OCI-LY3 (cell line): ENCODE data around the gene AKAP6.

Experiments used
- EZH2phosphoT487 ChIP-seq: fragments of 200-600 bp; shearing (Covaris generic); IDR thresholded peaks from 2 replicates; pipeline ENCODE4 v1.6.1; 2018; ENCODE audit warnings: antibody characterized with exemption, mixed run types, low read depth
- TF ChIP-seq, protein P1 (sequence below): fragments of 200-600, 300-600 bp; sonication (generic); IDR thresholded peaks from 2 replicates; pipeline ENCODE4 v1.5.1; 2014; ENCODE audit warnings: antibody characterized with exemption, low read length, low read depth

DNA sequence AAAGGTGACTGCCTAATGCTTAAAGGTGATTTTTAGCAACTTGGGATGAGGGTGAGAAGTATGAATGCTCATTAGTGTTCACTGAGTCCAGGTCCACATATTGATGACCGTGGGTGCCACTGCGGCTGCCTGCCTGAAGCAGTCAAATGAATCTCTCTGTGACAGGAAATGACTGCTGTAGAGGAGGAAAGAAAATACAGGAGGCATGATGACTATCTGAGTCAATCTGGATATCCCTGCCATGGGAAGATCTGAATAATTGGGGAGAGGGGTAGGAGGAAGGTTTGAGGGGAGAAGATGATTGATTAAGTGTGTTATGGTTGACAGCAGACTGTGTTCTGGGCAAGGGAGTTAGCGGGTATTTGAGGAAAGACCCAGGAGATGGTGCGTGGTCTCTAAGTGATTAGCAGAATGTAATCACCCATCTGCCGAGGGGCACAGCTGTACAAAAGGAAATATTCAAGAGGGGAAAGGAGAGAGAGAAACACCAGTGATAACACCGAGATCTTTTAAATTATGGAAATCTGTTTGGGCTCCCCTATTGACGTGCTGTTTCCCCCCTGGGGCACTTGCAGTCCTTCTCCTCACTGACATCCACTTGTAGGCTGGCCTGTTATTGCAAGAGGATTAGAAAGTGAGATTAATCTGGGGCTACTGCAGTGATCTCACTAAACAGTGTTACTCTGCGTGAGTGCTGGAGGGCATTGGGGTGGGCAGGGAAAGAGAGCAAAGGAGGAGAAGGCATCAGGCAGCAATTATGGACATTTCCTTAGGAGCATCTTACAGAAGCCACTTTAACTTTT is 97.7 kb downstream of the AKAP6 start:
- TF ChIP-seq, protein P1, sequence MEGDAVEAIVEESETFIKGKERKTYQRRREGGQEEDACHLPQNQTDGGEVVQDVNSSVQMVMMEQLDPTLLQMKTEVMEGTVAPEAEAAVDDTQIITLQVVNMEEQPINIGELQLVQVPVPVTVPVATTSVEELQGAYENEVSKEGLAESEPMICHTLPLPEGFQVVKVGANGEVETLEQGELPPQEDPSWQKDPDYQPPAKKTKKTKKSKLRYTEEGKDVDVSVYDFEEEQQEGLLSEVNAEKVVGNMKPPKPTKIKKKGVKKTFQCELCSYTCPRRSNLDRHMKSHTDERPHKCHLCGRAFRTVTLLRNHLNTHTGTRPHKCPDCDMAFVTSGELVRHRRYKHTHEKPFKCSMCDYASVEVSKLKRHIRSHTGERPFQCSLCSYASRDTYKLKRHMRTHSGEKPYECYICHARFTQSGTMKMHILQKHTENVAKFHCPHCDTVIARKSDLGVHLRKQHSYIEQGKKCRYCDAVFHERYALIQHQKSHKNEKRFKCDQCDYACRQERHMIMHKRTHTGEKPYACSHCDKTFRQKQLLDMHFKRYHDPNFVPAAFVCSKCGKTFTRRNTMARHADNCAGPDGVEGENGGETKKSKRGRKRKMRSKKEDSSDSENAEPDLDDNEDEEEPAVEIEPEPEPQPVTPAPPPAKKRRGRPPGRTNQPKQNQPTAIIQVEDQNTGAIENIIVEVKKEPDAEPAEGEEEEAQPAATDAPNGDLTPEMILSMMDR, result no peak
- TF ChIP-seq EZH2phosphoT487, result no peak
